Measurements from ENCODE around the gene LRCH4.

DNA sequence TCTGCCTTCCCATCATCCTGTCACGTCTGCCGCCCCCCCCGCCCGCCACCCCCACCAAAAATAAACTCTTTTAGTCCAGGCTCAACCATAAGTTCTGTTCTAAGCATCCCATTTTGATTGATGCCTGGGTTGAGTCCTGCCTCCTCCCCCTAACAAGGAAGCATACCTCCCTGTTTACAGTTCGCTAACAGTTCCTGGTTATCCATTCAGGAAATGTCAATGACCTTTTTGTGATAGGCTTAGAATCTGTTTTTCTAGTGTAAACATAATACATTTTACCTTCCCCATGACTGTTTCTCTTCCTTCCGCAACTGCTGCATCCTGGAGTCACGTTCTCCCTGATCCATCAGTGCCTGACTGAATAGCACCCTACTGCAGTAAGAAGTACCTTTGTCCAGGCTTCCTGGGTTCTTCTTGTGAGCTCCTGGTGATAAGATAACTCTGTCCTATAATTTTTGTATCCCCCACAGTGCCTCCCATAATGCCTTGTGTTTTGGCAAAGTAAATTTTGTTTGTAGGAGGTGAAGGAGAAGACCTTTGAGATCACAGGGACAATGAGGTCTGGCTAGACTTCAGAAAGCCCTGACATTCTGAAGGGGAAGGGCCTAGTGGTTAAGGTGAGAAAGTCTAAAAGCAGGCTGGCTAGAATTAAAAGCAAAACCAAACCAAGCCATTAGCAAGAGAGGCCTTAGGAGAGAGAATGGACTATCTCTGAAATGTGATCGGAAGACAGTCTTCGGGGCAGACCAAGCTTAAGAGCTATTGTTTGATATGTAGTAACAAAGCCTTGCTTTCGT, 39.6 kb downstream of the LRCH4 start:
- TF ChIP-seq, protein P1, sequence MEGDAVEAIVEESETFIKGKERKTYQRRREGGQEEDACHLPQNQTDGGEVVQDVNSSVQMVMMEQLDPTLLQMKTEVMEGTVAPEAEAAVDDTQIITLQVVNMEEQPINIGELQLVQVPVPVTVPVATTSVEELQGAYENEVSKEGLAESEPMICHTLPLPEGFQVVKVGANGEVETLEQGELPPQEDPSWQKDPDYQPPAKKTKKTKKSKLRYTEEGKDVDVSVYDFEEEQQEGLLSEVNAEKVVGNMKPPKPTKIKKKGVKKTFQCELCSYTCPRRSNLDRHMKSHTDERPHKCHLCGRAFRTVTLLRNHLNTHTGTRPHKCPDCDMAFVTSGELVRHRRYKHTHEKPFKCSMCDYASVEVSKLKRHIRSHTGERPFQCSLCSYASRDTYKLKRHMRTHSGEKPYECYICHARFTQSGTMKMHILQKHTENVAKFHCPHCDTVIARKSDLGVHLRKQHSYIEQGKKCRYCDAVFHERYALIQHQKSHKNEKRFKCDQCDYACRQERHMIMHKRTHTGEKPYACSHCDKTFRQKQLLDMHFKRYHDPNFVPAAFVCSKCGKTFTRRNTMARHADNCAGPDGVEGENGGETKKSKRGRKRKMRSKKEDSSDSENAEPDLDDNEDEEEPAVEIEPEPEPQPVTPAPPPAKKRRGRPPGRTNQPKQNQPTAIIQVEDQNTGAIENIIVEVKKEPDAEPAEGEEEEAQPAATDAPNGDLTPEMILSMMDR (IDR thresholded peaks at IDR 0.05; ENCODE audit: low read depth, low read length): no peak
- TF ChIP-seq POLR2A (IDR thresholded peaks at IDR 0.05; ENCODE audit: extremely low read depth, insufficient read length) (no peak), MYC (IDR thresholded peaks at IDR 0.05; ENCODE audit: low read depth, low read length) (no peak)
- TF ChIP-seq, protein P2, sequence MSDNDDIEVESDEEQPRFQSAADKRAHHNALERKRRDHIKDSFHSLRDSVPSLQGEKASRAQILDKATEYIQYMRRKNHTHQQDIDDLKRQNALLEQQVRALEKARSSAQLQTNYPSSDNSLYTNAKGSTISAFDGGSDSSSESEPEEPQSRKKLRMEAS (IDR thresholded peaks at IDR 0.05; ENCODE audit: low read depth, low read length): no peak
